HG03064 (cell line): Measurements from ENCODE around the gene VPS16.

Experiments used
- ATAC-seq: cut with Tn5 transposase; IDR thresholded peaks from one replicate; pipeline ENCODE4 v1.9.1; 2021; ENCODE audit warnings: low read depth; ENCODE audit not compliant: unreplicated experiment

Gene VPS16

GRCh38 chr20:2840138-2840966, at the start of gene VPS16, which contains the start of gene PCED1A:
TSS of gene VPS16 (plus strand) at chr20:2840745. CDS start at chr20:2840775, 30 bp downstream.
TSS of gene PCED1A (minus strand) at chr20:2840655. CDS start at chr20:2839912, 743 bp downstream.
- peak; percentile 89 for ATAC-seq

GRCh38 chr20:2793471-2793870, 47.1 kb upstream of the VPS16 start:
- ATAC-seq = no peak

- ATAC-seq = no peak
Measured at GRCh38 chr20:2794202-2794748, 46.3 kb upstream of the VPS16 start.

GRCh38 chr20:2794866-2795447, 45.6 kb upstream of the VPS16 start:
- ATAC-seq = no peak

GRCh38 chr20:2795451-2795850, 45.1 kb upstream of the VPS16 start:
- no peak for ATAC-seq

- no peak for ATAC-seq
Measured at GRCh38 chr20:2796011-2796660, 44.4 kb upstream of the VPS16 start.

- ATAC-seq = no peak
Measured at GRCh38 chr20:2797136-2797983, 43.2 kb upstream of the VPS16 start.

GRCh38 chr20:2798095-2798805, 42.3 kb upstream of the VPS16 start:
- ATAC-seq = no peak

GRCh38 chr20:2798814-2799213, 41.7 kb upstream of the VPS16 start:
- ATAC-seq = no peak

GRCh38 chr20:2799271-2799670, 41.3 kb upstream of the VPS16 start:
- ATAC-seq = no peak

- ATAC-seq = peak; percentile 10
Measured at GRCh38 chr20:2799688-2800520, 40.6 kb upstream of the VPS16 start.

GRCh38 chr20:2800521-2801285, 39.8 kb upstream of the VPS16 start, which contains the start of gene CPXM1:
TSS of gene CPXM1 (minus strand) at chr20:2800627. CDS start at chr20:2800572, 55 bp downstream.
- ATAC-seq = peak; percentile 52

GRCh38 chr20:2801286-2801728, 39.2 kb upstream of the VPS16 start:
- no peak for ATAC-seq

- no peak for ATAC-seq
Measured at GRCh38 chr20:2804041-2804828, 36.3 kb upstream of the VPS16 start.

- ATAC-seq = no peak
Measured at GRCh38 chr20:2804852-2805688, 35.5 kb upstream of the VPS16 start.

GRCh38 chr20:2805689-2806350, 34.7 kb upstream of the VPS16 start:
- no peak for ATAC-seq
